Gastroesophageal sphincter (tissue), 2 donors: ENCODE results near the gene PRIM1.

ENCODE experiments used
- POLR2A ChIP-seq, 2 donors: fragments of 450-650 bp; IDR thresholded peaks; one replicate each; pipeline ENCODE4 v1.6.1; 2017; ENCODE audit warnings: antibody characterized with exemption in 2 of 2, mild to moderate bottlenecking in 2 of 2, moderate library complexity in 1 of 2
- POLR2AphosphoS5 ChIP-seq: sonication (generic); formaldehyde crosslinking; IDR thresholded peaks from one replicate; pipeline ENCODE4 v1.6.1; 2017; ENCODE audit warnings: antibody characterized with exemption

DNA sequence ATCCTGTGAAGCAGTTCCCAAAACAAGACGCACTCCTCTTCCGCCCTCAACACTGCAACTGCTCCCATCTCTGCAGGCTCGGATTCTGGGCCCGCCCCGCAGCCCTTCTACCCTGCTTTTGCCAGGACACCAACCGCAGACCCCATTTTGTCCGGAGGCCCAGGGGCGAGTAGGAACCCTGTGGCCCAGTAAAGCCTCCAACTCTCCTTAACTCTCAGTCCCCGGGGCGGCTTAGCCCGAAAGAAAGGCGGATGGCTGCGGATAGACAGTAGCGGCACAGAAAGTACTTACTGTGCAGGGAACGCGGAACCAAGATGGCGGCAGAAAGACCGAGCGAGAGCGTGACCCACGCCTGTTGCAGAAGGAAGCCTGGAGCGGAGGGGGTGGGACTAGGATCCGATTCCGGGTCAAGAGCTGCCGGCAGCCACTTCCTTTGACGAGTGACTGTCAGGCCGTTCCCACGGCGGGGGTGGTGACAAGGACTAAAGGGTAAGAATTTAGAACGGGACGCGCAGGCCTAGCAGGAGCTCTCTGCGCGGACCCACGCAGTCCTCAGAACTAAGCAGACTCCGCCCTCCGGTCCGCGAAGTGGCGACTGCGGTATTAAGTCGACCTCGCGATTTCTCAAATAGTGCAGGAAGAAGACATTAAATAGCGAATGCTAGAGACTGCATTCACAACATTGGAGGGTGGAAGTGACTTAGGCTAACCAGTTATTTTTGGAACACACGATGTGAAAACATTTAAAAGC lies 27.0 kb downstream of the PRIM1 start, which contains the start of gene NACA:
- peak; percentile 85 to 87 for TF ChIP-seq POLR2A (IDR thresholded peaks at IDR 0.05)
- TF ChIP-seq POLR2AphosphoS5: peak; percentile 99
